GM10847 (cell line): Measurements from ENCODE around the gene BMAL1.

Experiments
- POLR2A ChIP-seq: IDR thresholded peaks from 2 replicates; pipeline ENCODE4 v1.6.1; 2011; ENCODE audit not compliant: insufficient read length; ENCODE audit errors: extremely low read depth

BMAL1 gene

GRCh38 chr11:13358596-13359270 lies 81.1 kb downstream of the BMAL1 start:
- TF ChIP-seq POLR2A = no peak

- no peak for TF ChIP-seq POLR2A
Observed at GRCh38 chr11:13362596-13363109, 85.1 kb downstream of the BMAL1 start.

- TF ChIP-seq POLR2A = no peak
Observed at GRCh38 chr11:13364388-13364787, 86.8 kb downstream of the BMAL1 start.

DNA sequence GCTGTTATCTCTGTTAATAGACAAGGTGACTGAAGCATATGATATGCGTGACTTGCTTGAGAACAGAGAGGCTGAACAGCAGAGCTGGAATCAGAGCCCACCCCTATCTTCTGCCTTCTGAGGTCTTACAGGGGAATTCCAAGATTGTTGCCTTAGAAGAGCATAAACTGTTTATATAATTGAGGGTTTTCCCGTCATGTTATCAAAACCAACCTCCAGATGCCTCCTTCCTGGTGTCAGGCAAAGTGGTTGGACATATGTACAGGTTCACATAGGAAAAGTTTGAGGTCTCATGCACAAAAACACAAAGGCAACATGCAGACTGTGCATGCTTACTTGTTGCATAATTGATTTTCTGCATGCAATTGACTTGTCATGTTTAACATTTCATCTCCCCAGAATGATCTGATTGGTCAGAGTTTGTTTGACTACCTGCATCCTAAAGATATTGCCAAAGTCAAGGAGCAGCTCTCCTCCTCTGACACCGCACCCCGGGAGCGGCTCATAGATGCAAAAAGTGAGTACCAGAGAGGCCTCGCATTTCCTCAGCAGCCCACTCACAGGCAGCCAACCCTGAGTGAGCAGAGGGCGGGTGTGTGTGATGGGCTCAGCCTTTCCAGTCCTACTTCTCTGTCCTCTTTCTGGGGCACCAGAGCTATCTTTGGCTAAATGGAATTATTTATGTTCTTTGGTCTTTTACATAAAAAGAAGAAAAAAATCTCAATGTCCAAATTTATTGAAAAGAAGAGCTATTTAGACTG lies 88.9 kb downstream of the BMAL1 start:
- no peak for TF ChIP-seq POLR2A

DNA sequence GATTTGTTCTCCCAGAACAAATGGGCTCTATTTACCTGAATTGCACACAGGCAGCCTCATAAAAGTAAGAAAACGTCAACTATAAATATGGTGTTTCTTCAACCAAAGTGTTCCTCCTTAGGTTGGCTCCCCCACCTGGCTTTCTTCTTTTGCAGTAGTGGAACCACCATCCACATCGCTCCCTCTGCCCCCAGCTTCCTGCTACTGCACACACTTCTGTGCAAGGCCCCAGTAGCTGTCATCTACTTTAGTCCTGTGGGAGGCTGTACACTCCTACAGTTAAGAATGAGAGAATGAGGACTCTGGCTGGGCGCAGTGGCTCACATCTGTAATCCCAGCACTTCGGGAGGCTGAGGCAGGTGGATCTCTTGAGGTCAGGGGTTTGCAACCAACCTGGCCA lies 89.5 kb downstream of the BMAL1 start:
- no peak for TF ChIP-seq POLR2A

DNA sequence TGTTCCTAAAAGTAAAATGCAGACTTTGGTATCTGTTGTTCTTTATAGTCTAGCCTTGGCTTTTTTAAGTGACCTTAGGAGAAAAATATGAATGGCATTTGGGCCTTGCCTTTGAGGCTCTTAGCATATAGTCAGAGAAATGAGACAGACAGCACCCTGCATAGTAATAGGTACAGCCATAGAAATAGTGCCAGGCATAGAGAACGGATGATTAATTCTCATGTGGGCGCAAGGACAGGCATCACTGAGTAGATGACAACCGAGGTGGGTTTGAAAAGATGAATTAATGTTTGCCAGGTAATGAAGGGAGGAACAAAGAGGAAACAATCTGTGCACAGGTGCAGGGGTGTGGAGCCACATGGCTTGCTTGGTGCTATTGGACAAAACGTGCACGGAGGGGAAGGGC lies 90.5 kb downstream of the BMAL1 start:
- TF ChIP-seq POLR2A = no peak

GRCh38 chr11:13373216-13373615 lies 95.6 kb downstream of the BMAL1 start:
- TF ChIP-seq POLR2A = no peak

GRCh38 chr11:13375798-13376197 lies 98.2 kb downstream of the BMAL1 start:
- no peak for TF ChIP-seq POLR2A

GRCh38 chr11:13376402-13376801 lies 98.8 kb downstream of the BMAL1 start:
- TF ChIP-seq POLR2A = no peak

DNA sequence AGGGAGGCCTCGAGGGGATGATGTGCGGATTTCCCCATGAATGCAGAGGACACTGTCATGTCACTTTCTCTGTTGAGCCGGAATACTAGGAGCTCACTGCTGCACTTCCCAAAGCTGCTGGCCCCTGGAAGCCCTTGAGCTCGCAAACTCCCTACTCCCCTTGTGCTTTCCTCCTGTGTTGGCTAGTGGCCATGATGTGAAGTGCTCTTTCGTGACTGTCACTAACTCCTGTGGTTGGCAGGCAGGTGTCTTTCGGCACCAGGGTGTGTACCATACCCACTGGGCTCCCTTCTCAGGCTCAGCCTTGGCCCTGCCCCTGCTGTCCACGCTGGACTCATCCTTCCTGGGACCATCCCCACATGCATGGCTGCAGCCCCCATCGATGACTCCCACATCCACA lies 99.2 kb downstream of the BMAL1 start:
- TF ChIP-seq POLR2A = no peak

DNA sequence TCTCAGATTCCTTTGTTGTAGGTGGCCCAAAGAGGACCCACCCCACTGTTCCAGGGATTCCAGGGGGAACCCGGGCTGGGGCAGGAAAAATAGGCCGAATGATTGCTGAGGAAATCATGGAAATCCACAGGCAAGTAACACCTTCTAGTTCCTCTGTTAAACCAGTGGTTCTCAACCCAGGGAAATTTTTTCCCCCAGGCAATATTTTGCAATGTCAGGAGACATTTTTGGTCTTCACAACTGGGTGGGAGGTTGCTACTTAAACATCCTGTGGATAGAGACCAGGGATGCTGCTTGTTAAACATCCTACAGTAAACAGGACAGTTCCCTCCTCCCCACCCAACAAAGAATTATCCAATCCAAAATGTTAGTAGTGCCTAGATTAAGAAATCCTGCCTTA lies 100.7 kb downstream of the BMAL1 start:
- TF ChIP-seq POLR2A = no peak

DNA sequence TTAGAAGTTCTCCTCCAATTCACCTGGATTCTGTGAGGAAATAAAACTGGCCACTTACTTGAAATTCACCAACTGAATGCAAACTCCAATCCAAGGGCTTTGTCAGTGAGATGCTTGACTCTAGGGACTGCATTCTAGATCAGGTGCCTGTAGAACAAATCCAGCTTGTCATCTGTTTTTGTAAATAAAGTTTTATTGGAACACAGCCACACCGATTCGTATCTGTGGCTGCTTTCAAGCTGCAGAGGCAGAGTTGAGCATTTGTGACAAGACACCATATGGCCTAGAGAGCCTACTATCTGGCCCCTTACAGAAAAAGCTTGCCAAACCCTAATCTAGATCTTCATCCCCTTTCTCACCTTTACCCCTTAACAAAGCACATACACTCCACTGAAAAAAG lies 103.1 kb downstream of the BMAL1 start:
- no peak for TF ChIP-seq POLR2A

GRCh38 chr11:13382751-13383150 lies 105.2 kb downstream of the BMAL1 start:
- TF ChIP-seq POLR2A = no peak

GRCh38 chr11:13384908-13385640 lies 107.5 kb downstream of the BMAL1 start:
- TF ChIP-seq POLR2A = no peak

GRCh38 chr11:13386567-13386966 lies 109.0 kb downstream of the BMAL1 start:
- TF ChIP-seq POLR2A = no peak

- TF ChIP-seq POLR2A = no peak
Observed at GRCh38 chr11:13388741-13389140, 111.2 kb downstream of the BMAL1 start.
